Measurements from ENCODE around the gene ATOH1. TPM values are rescaled to one million over a fixed set of nuclear protein-coding genes. Genes with fewer than 3 reads are reported as not detected.

ATOH1 gene
- total RNA-seq, 2 donors from 2014 or later = not detected

GRCh38 chr4:93788712-93789111, 39.8 kb upstream of the ATOH1 start:
- H3K4me1 ChIP-seq (ENCODE audit: control insufficient read depth in 1 of 2, low read depth in 2 of 2) = no peaks in the 10 kb centered on the region
- H3K36me3 ChIP-seq = no peaks in the 10 kb centered on the region
- H3K27ac ChIP-seq = no peak overlapping the region
- H3K9me3 ChIP-seq = no peaks in the 10 kb centered on the region
- TF ChIP-seq, protein P1, sequence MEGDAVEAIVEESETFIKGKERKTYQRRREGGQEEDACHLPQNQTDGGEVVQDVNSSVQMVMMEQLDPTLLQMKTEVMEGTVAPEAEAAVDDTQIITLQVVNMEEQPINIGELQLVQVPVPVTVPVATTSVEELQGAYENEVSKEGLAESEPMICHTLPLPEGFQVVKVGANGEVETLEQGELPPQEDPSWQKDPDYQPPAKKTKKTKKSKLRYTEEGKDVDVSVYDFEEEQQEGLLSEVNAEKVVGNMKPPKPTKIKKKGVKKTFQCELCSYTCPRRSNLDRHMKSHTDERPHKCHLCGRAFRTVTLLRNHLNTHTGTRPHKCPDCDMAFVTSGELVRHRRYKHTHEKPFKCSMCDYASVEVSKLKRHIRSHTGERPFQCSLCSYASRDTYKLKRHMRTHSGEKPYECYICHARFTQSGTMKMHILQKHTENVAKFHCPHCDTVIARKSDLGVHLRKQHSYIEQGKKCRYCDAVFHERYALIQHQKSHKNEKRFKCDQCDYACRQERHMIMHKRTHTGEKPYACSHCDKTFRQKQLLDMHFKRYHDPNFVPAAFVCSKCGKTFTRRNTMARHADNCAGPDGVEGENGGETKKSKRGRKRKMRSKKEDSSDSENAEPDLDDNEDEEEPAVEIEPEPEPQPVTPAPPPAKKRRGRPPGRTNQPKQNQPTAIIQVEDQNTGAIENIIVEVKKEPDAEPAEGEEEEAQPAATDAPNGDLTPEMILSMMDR (IDR thresholded peaks at IDR 0.05) = no peak
- H3K4me3 ChIP-seq = no peak overlapping the region
- ATAC-seq (ENCODE audit: insufficient number of reproducible peaks, low FRiP score, low read depth) = no peak
- H3K27me3 ChIP-seq (replicated peaks; ENCODE audit: insufficient read depth) = no peaks in the 10 kb centered on the region
- DNase-seq (ENCODE audit: low spot score) = no peak

DNA sequence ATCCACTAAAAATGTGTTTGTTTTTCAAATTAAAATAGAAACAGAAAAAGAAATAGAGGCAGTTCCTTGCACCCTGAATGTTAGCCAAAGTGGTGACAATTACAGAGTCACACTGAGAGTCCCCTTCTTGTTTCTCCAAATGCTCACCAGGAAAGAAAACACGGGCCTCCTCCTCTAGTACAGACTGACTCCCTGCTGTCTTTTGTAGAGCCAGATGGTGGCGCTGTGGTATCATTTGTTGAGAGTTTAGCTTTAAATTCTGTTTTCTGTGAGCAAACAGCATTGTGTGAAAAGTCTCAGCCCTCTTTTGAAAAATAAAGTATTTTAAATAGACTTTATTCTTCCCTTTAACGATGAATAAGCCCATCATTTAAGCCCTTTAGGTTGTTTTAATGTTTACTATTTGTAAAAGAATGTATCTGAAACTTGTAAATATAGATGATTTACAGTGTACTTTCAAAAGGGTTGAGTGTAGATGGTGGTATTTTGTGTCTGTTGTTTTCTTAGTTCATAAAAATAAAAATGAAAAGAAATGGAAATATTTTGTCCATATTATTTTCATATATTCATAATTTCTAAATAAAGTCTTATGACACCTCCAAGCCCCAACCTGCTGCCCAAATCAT, 36.9 kb upstream of the ATOH1 start:
- TF ChIP-seq, protein P1 (IDR thresholded peaks at IDR 0.05) = peak; percentile 62
- H3K27me3 ChIP-seq (replicated peaks; ENCODE audit: insufficient read depth) = no peaks in the 10 kb centered on the region
- no peak overlapping the region for H3K27ac ChIP-seq
- H3K36me3 ChIP-seq = no peaks in the 10 kb centered on the region
- H3K4me3 ChIP-seq = no peak overlapping the region
- ATAC-seq (ENCODE audit: insufficient number of reproducible peaks, low FRiP score, low read depth) (no peak), DNase-seq (ENCODE audit: low spot score) (no peak)
- no peaks in the 10 kb centered on the region for H3K4me1 ChIP-seq (ENCODE audit: control insufficient read depth in 1 of 2, low read depth in 2 of 2)
- no peaks in the 10 kb centered on the region for H3K9me3 ChIP-seq

DNA sequence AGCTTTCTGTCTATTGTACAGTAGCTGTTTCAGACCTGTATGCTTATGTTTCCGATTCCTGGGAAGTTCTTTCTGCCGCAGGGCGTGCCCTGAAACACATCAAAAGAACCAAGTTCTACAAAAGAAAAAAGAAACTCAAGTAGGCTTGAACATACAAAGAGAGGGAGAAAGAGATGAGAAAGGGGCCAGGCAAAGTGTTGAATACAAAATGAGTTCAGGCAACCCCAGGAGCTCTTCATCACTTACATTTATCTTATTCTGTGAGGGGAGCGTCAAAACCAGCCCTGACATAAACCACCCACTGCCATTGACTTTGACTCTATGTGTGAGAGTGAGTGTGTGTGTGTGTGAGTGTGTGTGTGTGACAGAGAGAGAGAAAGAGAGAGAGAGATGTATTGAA, 26.5 kb upstream of the ATOH1 start:
- no peak for ATAC-seq (ENCODE audit: insufficient number of reproducible peaks, low FRiP score, low read depth)
- no peak for DNase-seq (ENCODE audit: low spot score)
- TF ChIP-seq, protein P1 (IDR thresholded peaks at IDR 0.05) = no peak

GRCh38 chr4:93809773-93810172, 18.8 kb upstream of the ATOH1 start:
- TF ChIP-seq, protein P1 (IDR thresholded peaks at IDR 0.05) = no peak
- ATAC-seq (ENCODE audit: insufficient number of reproducible peaks, low FRiP score, low read depth) (no peak), DNase-seq (ENCODE audit: low spot score) (no peak)
- H3K27ac ChIP-seq = no peak overlapping the region
- H3K9me3 ChIP-seq = no peaks in the 10 kb centered on the region
- no peaks in the 10 kb centered on the region for H3K27me3 ChIP-seq (replicated peaks; ENCODE audit: insufficient read depth)
- no peak overlapping the region for H3K4me3 ChIP-seq
- no peaks in the 10 kb centered on the region for H3K36me3 ChIP-seq
- no peaks in the 10 kb centered on the region for H3K4me1 ChIP-seq (ENCODE audit: control insufficient read depth in 1 of 2, low read depth in 2 of 2)

More for the DNA sequence above, 26.5 kb upstream of the ATOH1 start:
- Histone ChIP-seq H3K36me3 (no peaks in the 10 kb centered on the region), H3K4me1 (ENCODE audit: control insufficient read depth in 1 of 2, low read depth in 2 of 2) (no peaks in the 10 kb centered on the region), H3K27ac (no peak overlapping the region), H3K27me3 (replicated peaks; ENCODE audit: insufficient read depth) (no peaks in the 10 kb centered on the region), H3K9me3 (no peaks in the 10 kb centered on the region), H3K4me3 (no peak overlapping the region)

DNA sequence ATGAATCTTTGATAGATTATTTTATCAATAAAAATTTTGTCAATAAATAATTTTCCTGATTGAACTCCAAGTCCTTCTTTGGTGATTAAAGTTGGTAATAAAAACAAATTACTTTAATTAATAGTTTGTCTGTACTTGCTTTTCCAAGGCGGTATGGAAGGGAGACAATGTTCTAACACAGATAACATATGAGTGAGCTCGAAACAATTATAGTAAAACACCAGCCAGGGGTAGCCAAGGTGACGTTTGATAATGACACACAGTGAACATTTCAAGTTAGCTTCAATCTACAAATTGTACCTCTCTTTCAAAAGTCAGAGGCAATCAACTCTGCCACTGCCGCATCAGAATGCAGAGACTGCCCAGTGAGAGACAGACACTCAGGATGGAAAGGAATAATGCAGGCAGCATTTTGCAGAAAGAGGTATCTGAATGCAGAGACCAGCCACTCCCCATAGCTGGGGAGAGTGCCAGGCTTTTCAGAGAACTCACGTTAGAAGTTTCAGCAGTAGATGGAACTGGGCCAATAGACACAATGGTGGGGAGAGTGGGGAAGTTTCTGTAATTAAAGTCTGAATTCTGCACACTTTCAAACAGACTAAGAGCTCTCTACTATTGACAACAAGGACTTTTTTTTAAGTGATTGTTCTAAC, 18.1 kb upstream of the ATOH1 start:
- no peak for DNase-seq (ENCODE audit: low spot score)
- no peak overlapping the region for H3K27ac ChIP-seq
- TF ChIP-seq, protein P1 (IDR thresholded peaks at IDR 0.05) = no peak
- H3K27me3 ChIP-seq (replicated peaks; ENCODE audit: insufficient read depth) = no peaks in the 10 kb centered on the region
- ATAC-seq (ENCODE audit: insufficient number of reproducible peaks, low FRiP score, low read depth) = no peak
- no peak overlapping the region for H3K4me3 ChIP-seq
- H3K9me3 ChIP-seq = no peaks in the 10 kb centered on the region
- no peaks in the 10 kb centered on the region for H3K4me1 ChIP-seq (ENCODE audit: control insufficient read depth in 1 of 2, low read depth in 2 of 2)
- no peaks in the 10 kb centered on the region for H3K36me3 ChIP-seq

Measured in thoracic aorta (tissue), 2 donors.